Gastroesophageal sphincter (tissue), 4 donors: ENCODE measurements around the gene CACNA2D3. TPM values are rescaled to one million over a fixed set of nuclear protein-coding genes. Genes with fewer than 3 reads are reported as not detected.

Experiments
- ATAC-seq: fragments of 150-250 bp; one replicate; pipeline ENCODE4 v1.9.1; 2016; ENCODE audit warnings: mild to moderate bottlenecking, moderate library complexity
- H3K27ac ChIP-seq, 4 donors: fragments of 200-600 bp; sonication (generic) in 3 of 4; 1 replicate in 3 of 4; 2 replicates in 1 of 4; pipeline ENCODE4 v1.5.1; 2016 to 2019
- H3K27me3 ChIP-seq: fragments of 200-600 bp; sonication (generic); one replicate; pipeline ENCODE4 v1.5.1; 2019
- H3K36me3 ChIP-seq, 2 donors: fragments of 200-600 bp; sonication (generic); one replicate each; pipeline ENCODE4 v1.5.1; 2019; ENCODE audit warnings: control low read depth in 1 of 2
- H3K4me1 ChIP-seq, 3 donors: fragments of 200-600 bp; sonication (generic); 1 replicate in 2 of 3; 2 replicates in 1 of 3; pipeline ENCODE4 v1.5.1; 2016 to 2019; ENCODE audit warnings: control low read depth in 2 of 3
- H3K4me3 ChIP-seq, 2 donors: fragments of 200-600 bp; sonication (generic); one replicate each; pipeline ENCODE4 v1.5.1; 2019; ENCODE audit warnings: mild to moderate bottlenecking in 1 of 2, moderate library complexity in 1 of 2
- H3K9me3 ChIP-seq, 3 donors: fragments of 200-600 bp; sonication (generic); one replicate each; pipeline ENCODE4 v1.5.1; 2017 to 2019; ENCODE audit warnings: control low read depth in 2 of 3
- EP300 ChIP-seq: sonication (generic); formaldehyde crosslinking; IDR thresholded peaks from one replicate; pipeline ENCODE4 v1.6.1; 2017; ENCODE audit warnings: antibody characterized with exemption, mild to moderate bottlenecking
- POLR2A ChIP-seq, 2 donors: fragments of 450-650 bp; IDR thresholded peaks; one replicate each; pipeline ENCODE4 v1.6.1; 2017; ENCODE audit warnings: antibody characterized with exemption in 2 of 2, mild to moderate bottlenecking in 2 of 2, moderate library complexity in 1 of 2
- POLR2AphosphoS5 ChIP-seq: sonication (generic); formaldehyde crosslinking; IDR thresholded peaks from one replicate; pipeline ENCODE4 v1.6.1; 2017; ENCODE audit warnings: antibody characterized with exemption
- WGBS, 2 donors: methylation state at CpG; one replicate each; pipeline ENCODE4 v1.1.5; 2018; ENCODE audit warnings: low coverage in 1 of 2; 5-methylcytosine and 5-hydroxymethylcytosine counted together
- total RNA-seq, 4 donors: library from RNA; depleted of rRNA; stranded (reverse); fragments of >200 nt; gene quantifications; one replicate each; pipeline ENCODE4 v1.1.0, GENCODE V29; 2016
- TF ChIP-seq, protein P1 (sequence below), 4 experiments: fragments of 200-600 bp in 2 of 4; fragments of 450-650 bp in 2 of 4; sonication (generic) in 1 of 4; IDR thresholded peaks; one replicate each; pipeline ENCODE4 v1.5.1; 2017 to 2019; ENCODE audit warnings: antibody characterized with exemption in 4 of 4, mild to moderate bottlenecking in 2 of 4, moderate library complexity in 2 of 4

CACNA2D3 gene
- total RNA-seq, 4 donors from 2014 or later: 0.94 to 6.5 (median 3.5) TPM

DNA sequence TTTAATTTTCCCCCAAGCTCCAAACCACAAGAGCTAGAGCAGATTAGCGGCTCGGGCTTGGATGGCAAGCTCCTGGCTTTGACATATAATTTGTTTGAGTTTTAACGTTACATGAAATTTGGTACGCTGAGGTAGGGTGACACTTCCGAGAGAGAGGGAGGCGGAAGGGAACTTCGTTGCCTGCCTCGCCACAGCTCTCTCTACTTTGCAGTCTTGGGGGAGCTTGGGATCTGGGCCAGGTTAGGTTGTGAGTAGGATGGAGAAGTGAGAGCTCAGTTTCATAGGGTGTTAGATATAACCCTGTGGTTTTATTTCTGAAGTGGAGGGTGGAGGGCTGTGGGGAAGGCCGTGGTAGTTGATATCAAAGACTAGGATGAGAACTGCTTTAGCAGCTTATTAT is 765.8 kb downstream of the CACNA2D3 start:
- no peak for ATAC-seq
- no peaks in the 10 kb centered on the region for H3K9me3 ChIP-seq
- peaks cover 19 to 52% (median 25%) of the 10 kb centered on the region in 3 donors for H3K4me1 ChIP-seq
- no peaks in the 10 kb centered on the region for H3K27me3 ChIP-seq
- no peak overlapping the region for H3K4me3 ChIP-seq
- H3K27ac ChIP-seq: peak overlapping the region; percentile 16 to 90 (median 62)
- H3K36me3 ChIP-seq: no peaks in the 10 kb centered on the region
- TF ChIP-seq EP300 (no peak), POLR2A (IDR thresholded peaks at IDR 0.05) (no peak), POLR2AphosphoS5 (no peak)
- TF ChIP-seq, protein P1, sequence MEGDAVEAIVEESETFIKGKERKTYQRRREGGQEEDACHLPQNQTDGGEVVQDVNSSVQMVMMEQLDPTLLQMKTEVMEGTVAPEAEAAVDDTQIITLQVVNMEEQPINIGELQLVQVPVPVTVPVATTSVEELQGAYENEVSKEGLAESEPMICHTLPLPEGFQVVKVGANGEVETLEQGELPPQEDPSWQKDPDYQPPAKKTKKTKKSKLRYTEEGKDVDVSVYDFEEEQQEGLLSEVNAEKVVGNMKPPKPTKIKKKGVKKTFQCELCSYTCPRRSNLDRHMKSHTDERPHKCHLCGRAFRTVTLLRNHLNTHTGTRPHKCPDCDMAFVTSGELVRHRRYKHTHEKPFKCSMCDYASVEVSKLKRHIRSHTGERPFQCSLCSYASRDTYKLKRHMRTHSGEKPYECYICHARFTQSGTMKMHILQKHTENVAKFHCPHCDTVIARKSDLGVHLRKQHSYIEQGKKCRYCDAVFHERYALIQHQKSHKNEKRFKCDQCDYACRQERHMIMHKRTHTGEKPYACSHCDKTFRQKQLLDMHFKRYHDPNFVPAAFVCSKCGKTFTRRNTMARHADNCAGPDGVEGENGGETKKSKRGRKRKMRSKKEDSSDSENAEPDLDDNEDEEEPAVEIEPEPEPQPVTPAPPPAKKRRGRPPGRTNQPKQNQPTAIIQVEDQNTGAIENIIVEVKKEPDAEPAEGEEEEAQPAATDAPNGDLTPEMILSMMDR (IDR thresholded peaks at IDR 0.05): no peak
- 92 to 94% methylated on average over 8 of the region's 9 CpGs for WGBS, 2 donors

DNA sequence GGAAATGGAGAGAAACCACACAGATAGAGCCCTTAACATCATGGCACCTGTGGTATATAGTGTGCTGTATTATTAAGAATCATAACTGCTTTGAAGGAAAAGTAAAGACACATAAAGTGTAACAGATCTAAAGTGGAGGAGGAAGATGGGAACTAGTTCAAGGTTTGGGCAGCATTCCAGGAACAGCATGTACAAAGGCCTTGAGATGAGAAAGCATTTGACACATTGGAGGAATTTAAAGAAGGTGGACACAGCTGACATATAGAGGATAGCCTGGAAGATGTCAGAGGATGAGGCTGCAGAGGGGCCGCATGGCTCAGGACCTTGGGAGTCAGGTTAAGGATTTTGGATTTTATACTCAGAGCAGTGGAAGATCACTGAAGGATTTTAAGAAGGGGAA is 766.5 kb downstream of the CACNA2D3 start:
- H3K27me3 ChIP-seq: no peaks in the 10 kb centered on the region
- TF ChIP-seq POLR2AphosphoS5: peak; percentile 56
- TF ChIP-seq, protein P1 (IDR thresholded peaks at IDR 0.05): no peak
- WGBS, 2 donors: 50 to 71% methylated on average over 1 of the region's 1 CpG
- H3K36me3 ChIP-seq: no peaks in the 10 kb centered on the region
- no peaks in the 10 kb centered on the region for H3K9me3 ChIP-seq
- H3K4me1 ChIP-seq: peaks cover 19 to 52% (median 25%) of the 10 kb centered on the region in 3 donors
- H3K27ac ChIP-seq: peak overlapping the region; percentile 34 to 90 (median 62)
- ATAC-seq: peak; percentile 13
- no peak overlapping the region for H3K4me3 ChIP-seq

DNA sequence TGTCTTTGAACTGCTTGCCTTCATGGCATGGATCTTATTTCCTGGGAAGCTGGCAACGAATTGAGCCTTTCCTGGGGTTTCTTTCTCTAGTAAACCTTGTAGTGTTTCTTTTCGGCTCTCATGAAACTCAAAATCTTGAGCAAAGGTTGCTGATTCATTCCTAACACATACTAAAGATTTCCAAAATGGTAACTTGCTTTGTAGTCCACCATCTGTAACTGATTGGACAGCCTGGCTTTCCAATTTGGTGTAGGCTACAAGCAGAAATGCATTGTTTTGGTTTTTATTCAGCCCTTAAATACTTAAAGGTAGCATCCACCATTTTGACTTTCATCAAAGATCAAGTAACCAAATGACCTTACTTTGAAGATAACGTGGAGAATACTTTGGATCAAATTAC is 767.4 kb downstream of the CACNA2D3 start:
- Histone ChIP-seq H3K4me1 (peaks cover 19 to 52% (median 25%) of the 10 kb centered on the region in 3 donors), H3K4me3 (no peak overlapping the region), H3K27ac (peak overlapping the region; percentile 34 to 90 (median 76)), H3K9me3 (no peaks in the 10 kb centered on the region), H3K36me3 (no peaks in the 10 kb centered on the region), H3K27me3 (no peaks in the 10 kb centered on the region)
- 65 to 89% methylated on average over 3 of the region's 3 CpGs for WGBS, 2 donors
- TF ChIP-seq, protein P1 (IDR thresholded peaks at IDR 0.05): no peak
- TF ChIP-seq EP300: no peak
- TF ChIP-seq POLR2A (IDR thresholded peaks at IDR 0.05): no peak
- TF ChIP-seq POLR2AphosphoS5: no peak
- ATAC-seq: no peak

DNA sequence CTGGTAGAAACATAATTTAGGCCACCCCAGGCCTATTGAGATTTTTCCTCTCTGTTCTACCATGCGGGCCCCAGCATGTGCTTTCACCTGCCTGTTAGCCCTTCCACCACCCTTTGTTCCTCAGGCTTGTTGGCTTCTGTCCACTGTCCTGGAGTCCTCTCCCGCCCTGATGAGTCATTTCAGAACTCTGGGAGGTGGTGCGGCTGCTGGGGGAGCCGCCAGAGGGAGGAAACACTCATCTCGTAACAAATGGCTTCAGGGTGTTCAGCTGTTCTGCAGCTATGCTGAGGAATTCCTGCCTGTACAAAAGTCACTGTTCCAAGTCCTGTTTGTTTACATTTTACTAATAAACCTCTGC is 769.2 kb downstream of the CACNA2D3 start:
- Histone ChIP-seq H3K36me3 (no peaks in the 10 kb centered on the region), H3K4me3 (no peak overlapping the region), H3K27me3 (no peaks in the 10 kb centered on the region), H3K27ac (peak overlapping the region; percentile 89 to 98 (median 92)), H3K4me1 (peaks cover 19 to 52% (median 25%) of the 10 kb centered on the region in 3 donors), H3K9me3 (no peaks in the 10 kb centered on the region)
- peak; percentile 88 for TF ChIP-seq POLR2AphosphoS5
- no peak for TF ChIP-seq POLR2A (IDR thresholded peaks at IDR 0.05)
- TF ChIP-seq, protein P1 (IDR thresholded peaks at IDR 0.05): peak; percentile 27 to 76 (median 69)
- no peak for TF ChIP-seq EP300
- peak; percentile 97 for ATAC-seq
- WGBS, 2 donors: 0 to 7% methylated on average over 2 to 5 of the region's 5 CpGs

DNA sequence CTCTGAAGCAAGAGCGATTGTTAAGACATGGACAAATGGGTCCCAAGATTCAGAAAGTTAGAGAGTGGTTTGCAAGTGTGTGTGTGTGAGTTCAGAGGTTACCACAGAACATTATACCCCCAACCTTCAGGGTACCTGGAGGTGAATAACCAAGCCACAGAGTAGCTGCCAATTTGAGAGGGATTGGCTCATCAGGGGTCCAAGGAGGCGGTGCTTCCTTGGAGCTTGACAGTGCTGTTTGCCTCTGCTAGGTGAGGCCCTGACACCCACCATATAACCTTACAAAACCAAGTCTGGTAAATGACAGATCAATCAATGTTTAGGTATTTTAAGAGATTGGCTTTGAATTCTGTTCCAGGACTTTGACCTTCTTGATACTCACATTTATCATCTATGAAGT is 769.8 kb downstream of the CACNA2D3 start:
- WGBS, 2 donors: 36 to 100% methylated on average over 1 to 2 of the region's 2 CpGs
- H3K27me3 ChIP-seq: no peaks in the 10 kb centered on the region
- TF ChIP-seq POLR2AphosphoS5: no peak
- no peak for TF ChIP-seq EP300
- TF ChIP-seq, protein P1 (IDR thresholded peaks at IDR 0.05): no peak
- TF ChIP-seq POLR2A (IDR thresholded peaks at IDR 0.05): no peak
- H3K4me3 ChIP-seq: no peak overlapping the region
- H3K36me3 ChIP-seq: no peaks in the 10 kb centered on the region
- H3K27ac ChIP-seq: peak overlapping the region; percentile 52 to 94 (median 90)
- no peak for ATAC-seq
- H3K9me3 ChIP-seq: no peaks in the 10 kb centered on the region
- H3K4me1 ChIP-seq: peaks cover 19 to 52% (median 25%) of the 10 kb centered on the region in 3 donors
